ENCODE results near the gene ZRANB2.

ZRANB2 gene

DNA sequence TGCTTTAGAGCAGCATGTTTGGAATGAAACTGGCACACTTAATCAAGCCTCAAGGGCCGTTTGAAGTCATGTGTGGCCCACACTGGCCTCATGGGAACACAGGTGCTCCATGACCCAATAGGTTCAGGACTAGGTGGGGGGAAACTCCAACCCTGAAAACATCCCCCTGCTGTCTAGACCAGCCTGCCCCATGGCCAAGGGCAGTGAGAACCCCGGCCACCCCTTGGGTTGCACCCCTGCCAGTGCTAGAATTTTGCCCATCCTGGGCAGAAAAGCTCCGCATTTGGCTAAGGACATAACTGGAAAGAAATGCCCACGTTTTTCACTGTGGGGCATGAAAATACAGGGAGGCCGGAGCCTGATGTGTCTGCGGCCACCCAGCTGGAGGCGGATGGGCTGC lies 27.1 kb downstream of the ZRANB2 start:
- Histone ChIP-seq H3K4me3 (no peak overlapping the region), H3K27ac (no peak overlapping the region)

GRCh38 chr1:71053146-71053545 lies 27.7 kb downstream of the ZRANB2 start:
- H3K9me3 ChIP-seq (ENCODE audit: low read depth, low read length) = no peaks in the 10 kb centered on the region
- DNase-seq (ENCODE audit: low read depth, low spot score) = no peak
- TF ChIP-seq FOXP2 (optimal IDR thresholded peaks at IDR 0.05; ENCODE audit: control extremely low read depth, extremely low read length, insufficient read depth) (no peak), POLR2AphosphoS5 (IDR thresholded peaks at IDR 0.05; ENCODE audit: borderline replicate concordance, low read depth, low read length) (no peak; the same call in 1 of the 2 replicates), EZH2 (IDR thresholded peaks at IDR 0.05) (no peak)
- H3K36me3 ChIP-seq (ENCODE audit: insufficient read depth, low read length) = peaks cover 26% of the 10 kb centered on the region
- H3K4me3 ChIP-seq = no peak overlapping the region
- H3K9ac ChIP-seq (ENCODE audit: insufficient read length) = no peak overlapping the region
- H3K27ac ChIP-seq = no peak overlapping the region

More for the DNA sequence above, 27.1 kb downstream of the ZRANB2 start:
- peaks cover 33% of the 10 kb centered on the region for H3K36me3 ChIP-seq (ENCODE audit: insufficient read depth, low read length)
- H3K9ac ChIP-seq (ENCODE audit: insufficient read length) = no peak overlapping the region
- no peak for TF ChIP-seq FOXP2 (optimal IDR thresholded peaks at IDR 0.05; ENCODE audit: control extremely low read depth, extremely low read length, insufficient read depth)
- TF ChIP-seq POLR2AphosphoS5 (IDR thresholded peaks at IDR 0.05; ENCODE audit: borderline replicate concordance, low read depth, low read length) = 0 out of 2 replicates have a peak, but pooled peaks have one; percentile 19
- TF ChIP-seq EZH2 (IDR thresholded peaks at IDR 0.05) = no peak
- no peak for DNase-seq (ENCODE audit: low read depth, low spot score)
- no peaks in the 10 kb centered on the region for H3K9me3 ChIP-seq (ENCODE audit: low read depth, low read length)

- H3K36me3 ChIP-seq (ENCODE audit: insufficient read depth, low read length) = peaks cover 7% of the 10 kb centered on the region
- H3K4me3 ChIP-seq = peak overlapping the region; percentile 91
- no peak overlapping the region for H3K9ac ChIP-seq (ENCODE audit: insufficient read length)
- peak; percentile 93 for DNase-seq (ENCODE audit: low read depth, low spot score)
- H3K27ac ChIP-seq = peak overlapping the region; percentile 75
- peak; percentile 48 for TF ChIP-seq POLR2AphosphoS5 (IDR thresholded peaks at IDR 0.05; ENCODE audit: borderline replicate concordance, low read depth, low read length)
- no peak for TF ChIP-seq EZH2 (IDR thresholded peaks at IDR 0.05)
- no peaks in the 10 kb centered on the region for H3K9me3 ChIP-seq (ENCODE audit: low read depth, low read length)
Measured at GRCh38 chr1:71049951-71050598, 30.8 kb downstream of the ZRANB2 start.

GRCh38 chr1:71047635-71048607 lies 32.9 kb downstream of the ZRANB2 start, which contains the start of gene PTGER3:
Gene PTGER3 (minus strand): TSS chr1:71047816. CDS start chr1:71047577, 239 bp downstream.
- peak within 1 kb of the TSS; percentile 91 for H3K4me3 ChIP-seq
- peak within 1 kb of the TSS; percentile 75 for H3K27ac ChIP-seq
- H3K9ac ChIP-seq (ENCODE audit: insufficient read length) = peak within 1 kb of the TSS; percentile 87
- peak; percentile 98 for TF ChIP-seq POLR2AphosphoS5 (IDR thresholded peaks at IDR 0.05; ENCODE audit: borderline replicate concordance, low read depth, low read length)
- no peak for TF ChIP-seq FOXP2 (optimal IDR thresholded peaks at IDR 0.05; ENCODE audit: control extremely low read depth, extremely low read length, insufficient read depth)
- no peak for TF ChIP-seq EZH2 (IDR thresholded peaks at IDR 0.05)
- no peak for DNase-seq (ENCODE audit: low read depth, low spot score)
- H3K9me3 ChIP-seq (ENCODE audit: low read depth, low read length) = no peaks in the 10 kb centered on the region
- peaks cover 27% of the 10 kb centered on the region for H3K36me3 ChIP-seq (ENCODE audit: insufficient read depth, low read length)

DNA sequence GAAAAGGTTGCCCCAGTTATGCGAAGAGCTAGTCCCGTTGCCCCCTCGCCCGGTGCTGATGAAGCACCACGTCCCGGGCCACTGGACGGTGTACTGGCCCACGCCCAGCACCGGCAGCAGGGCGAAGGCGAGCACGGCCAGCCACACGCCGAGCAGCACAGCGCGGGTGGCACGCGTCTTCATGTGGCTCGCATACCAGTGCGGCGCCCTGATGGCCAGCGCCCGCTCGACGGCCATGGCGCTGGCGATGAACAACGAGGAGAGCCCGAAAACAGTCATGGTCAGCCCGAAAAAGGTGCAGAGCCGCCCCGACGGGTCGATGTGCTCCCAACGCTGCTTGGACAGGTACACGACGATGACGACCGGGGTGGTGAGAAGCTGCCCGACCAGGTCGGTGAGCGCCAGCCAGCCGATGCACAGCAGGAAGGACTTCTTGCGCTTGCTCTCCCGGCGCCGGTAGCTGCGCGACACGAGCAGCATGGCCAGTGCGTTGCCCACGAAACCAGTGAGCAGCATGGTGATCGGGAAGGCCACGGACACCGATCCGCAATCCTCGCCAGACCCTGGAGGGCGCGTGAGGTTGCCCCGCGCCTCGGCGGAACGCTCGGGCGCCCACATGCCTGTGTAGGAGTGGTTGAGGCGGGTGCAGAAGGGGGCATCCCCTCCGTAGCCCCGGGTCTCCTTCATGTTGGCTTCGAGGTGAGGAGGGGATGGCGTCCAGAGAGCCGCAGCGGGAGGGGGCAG lies 33.8 kb downstream of the ZRANB2 start:
- peak overlapping the region; percentile 87 for H3K9ac ChIP-seq (ENCODE audit: insufficient read length)
- H3K36me3 ChIP-seq (ENCODE audit: insufficient read depth, low read length) = peaks cover 35% of the 10 kb centered on the region
- H3K9me3 ChIP-seq (ENCODE audit: low read depth, low read length) = no peaks in the 10 kb centered on the region
- peak overlapping the region; percentile 75 for H3K27ac ChIP-seq
- peak overlapping the region; percentile 91 for H3K4me3 ChIP-seq
- TF ChIP-seq EZH2 (IDR thresholded peaks at IDR 0.05) = no peak
- TF ChIP-seq FOXP2 (optimal IDR thresholded peaks at IDR 0.05; ENCODE audit: control extremely low read depth, extremely low read length, insufficient read depth) = no peak
- no peak; the same call in 1 of the 2 replicates for TF ChIP-seq POLR2AphosphoS5 (IDR thresholded peaks at IDR 0.05; ENCODE audit: borderline replicate concordance, low read depth, low read length)
- no peak for DNase-seq (ENCODE audit: low read depth, low spot score)

GRCh38 chr1:71045463-71046028 lies 35.3 kb downstream of the ZRANB2 start:
- H3K9ac ChIP-seq (ENCODE audit: insufficient read length) = peak overlapping the region; percentile 87
- H3K4me3 ChIP-seq = peak overlapping the region; percentile 91
- DNase-seq (ENCODE audit: low read depth, low spot score) = no peak
- H3K27ac ChIP-seq = peak overlapping the region; percentile 28; the same call in 1 of the 2 replicates
- H3K36me3 ChIP-seq (ENCODE audit: insufficient read depth, low read length) = peaks cover 50% of the 10 kb centered on the region
- no peak for TF ChIP-seq POLR2AphosphoS5 (IDR thresholded peaks at IDR 0.05; ENCODE audit: borderline replicate concordance, low read depth, low read length)
- no peak for TF ChIP-seq FOXP2 (optimal IDR thresholded peaks at IDR 0.05; ENCODE audit: control extremely low read depth, extremely low read length, insufficient read depth)
- no peak for TF ChIP-seq EZH2 (IDR thresholded peaks at IDR 0.05)
- no peaks in the 10 kb centered on the region for H3K9me3 ChIP-seq (ENCODE audit: low read depth, low read length)

DNA sequence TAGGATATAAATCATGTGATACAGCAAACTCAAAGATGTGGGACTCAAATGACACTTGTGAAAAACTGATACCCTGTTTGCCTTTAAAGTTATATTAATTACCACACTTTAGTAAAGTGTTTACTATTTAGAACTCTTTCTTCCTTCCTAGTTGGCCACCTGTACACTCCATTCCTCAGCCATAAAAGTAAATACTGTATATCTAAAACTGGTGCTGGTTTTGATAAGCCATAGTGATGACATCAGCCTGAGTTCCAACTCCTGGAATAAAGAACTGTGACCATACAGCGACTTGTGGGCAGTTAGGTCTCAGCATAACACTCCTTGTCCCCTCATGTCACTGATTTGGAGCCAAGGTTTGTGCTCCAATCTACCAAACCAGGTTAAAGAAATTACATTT lies 36.0 kb downstream of the ZRANB2 start:
- 0 out of 2 replicates have a peak overlapping the region, but pooled peaks have one; percentile 28 for H3K27ac ChIP-seq
- peaks cover 58% of the 10 kb centered on the region for H3K36me3 ChIP-seq (ENCODE audit: insufficient read depth, low read length)
- H3K9me3 ChIP-seq (ENCODE audit: low read depth, low read length) = no peaks in the 10 kb centered on the region
- no peak for DNase-seq (ENCODE audit: low read depth, low spot score)
- TF ChIP-seq POLR2AphosphoS5 (IDR thresholded peaks at IDR 0.05; ENCODE audit: borderline replicate concordance, low read depth, low read length) (no peak), FOXP2 (optimal IDR thresholded peaks at IDR 0.05; ENCODE audit: control extremely low read depth, extremely low read length, insufficient read depth) (no peak)
- H3K4me3 ChIP-seq = peak overlapping the region; percentile 91
- peak overlapping the region; percentile 87 for H3K9ac ChIP-seq (ENCODE audit: insufficient read length)

Measured in SK-N-MC (cell line).